AG09319 (cell line): ENCODE data around the gene TYROBP.
"Not testable (repeated sequence)": the region's sequence is repeated elsewhere in the genome, so short reads cannot be mapped to it uniquely, and the experiment has no call there.

Experiments used
- DNase-seq: peaks from one replicate; pipeline ENCODE4 v3.0.0-alpha.2; 2010; ENCODE audit warnings: low read depth; ENCODE audit errors: extremely low read depth
- TF ChIP-seq, protein P1 (sequence below): IDR thresholded peaks from 2 replicates; pipeline ENCODE4 v1.5.1; 2011; ENCODE audit warnings: low read depth, mild to moderate bottlenecking, inconsistent platforms, low read length, moderate library complexity

The TYROBP gene

GRCh38 chr19:35879068-35879467 is 29.0 kb downstream of the TYROBP start:
- DNase-seq, result no peak
- TF ChIP-seq, protein P1, sequence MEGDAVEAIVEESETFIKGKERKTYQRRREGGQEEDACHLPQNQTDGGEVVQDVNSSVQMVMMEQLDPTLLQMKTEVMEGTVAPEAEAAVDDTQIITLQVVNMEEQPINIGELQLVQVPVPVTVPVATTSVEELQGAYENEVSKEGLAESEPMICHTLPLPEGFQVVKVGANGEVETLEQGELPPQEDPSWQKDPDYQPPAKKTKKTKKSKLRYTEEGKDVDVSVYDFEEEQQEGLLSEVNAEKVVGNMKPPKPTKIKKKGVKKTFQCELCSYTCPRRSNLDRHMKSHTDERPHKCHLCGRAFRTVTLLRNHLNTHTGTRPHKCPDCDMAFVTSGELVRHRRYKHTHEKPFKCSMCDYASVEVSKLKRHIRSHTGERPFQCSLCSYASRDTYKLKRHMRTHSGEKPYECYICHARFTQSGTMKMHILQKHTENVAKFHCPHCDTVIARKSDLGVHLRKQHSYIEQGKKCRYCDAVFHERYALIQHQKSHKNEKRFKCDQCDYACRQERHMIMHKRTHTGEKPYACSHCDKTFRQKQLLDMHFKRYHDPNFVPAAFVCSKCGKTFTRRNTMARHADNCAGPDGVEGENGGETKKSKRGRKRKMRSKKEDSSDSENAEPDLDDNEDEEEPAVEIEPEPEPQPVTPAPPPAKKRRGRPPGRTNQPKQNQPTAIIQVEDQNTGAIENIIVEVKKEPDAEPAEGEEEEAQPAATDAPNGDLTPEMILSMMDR, result no peak

DNA sequence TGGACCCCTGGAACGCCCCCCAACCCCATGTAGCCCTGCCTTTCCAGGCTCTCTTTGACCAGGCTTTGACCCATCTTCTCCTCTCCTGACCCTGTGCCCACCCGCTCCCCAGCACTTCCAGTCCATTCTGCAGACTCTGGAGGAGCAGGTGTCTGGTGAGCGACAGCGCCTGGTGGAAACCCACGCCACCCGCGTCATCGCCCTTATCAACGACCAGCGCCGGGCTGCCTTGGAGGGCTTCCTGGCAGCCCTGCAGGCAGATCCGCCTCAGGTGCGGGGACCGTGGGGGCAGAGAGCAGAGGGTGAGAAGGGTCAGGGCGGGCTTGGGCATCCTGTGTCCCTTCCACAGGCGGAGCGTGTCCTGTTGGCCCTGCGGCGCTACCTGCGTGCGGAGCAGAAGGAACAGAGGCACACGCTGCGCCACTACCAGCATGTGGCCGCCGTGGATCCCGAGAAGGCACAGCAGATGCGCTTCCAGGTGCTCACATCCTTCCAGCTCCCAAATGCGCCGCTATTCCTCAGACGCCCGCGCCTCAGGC is 33.6 kb downstream of the TYROBP start:
- no peak for DNase-seq
- TF ChIP-seq, protein P1, result no peak

DNA sequence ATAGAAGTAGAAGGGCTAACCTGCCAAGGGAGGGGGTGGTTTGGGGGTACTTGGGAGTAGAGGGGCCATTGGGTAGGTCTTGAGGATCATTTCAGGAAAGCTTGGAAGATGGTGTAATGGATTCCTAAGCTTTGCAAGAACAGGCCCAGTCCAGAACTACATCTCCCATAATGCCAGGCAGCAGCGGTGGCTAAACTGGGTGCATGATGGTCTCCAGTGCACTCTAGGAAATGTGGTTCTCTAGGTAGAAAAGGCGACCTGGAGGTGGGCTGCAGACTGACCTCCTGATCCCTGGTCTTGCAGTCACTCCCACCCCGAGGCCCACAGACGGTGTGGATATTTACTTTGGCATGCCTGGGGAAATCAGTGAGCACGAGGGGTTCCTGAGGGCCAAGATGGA is 35.9 kb downstream of the TYROBP start:
- TF ChIP-seq, protein P1, result no peak
- DNase-seq, result no peak

DNA sequence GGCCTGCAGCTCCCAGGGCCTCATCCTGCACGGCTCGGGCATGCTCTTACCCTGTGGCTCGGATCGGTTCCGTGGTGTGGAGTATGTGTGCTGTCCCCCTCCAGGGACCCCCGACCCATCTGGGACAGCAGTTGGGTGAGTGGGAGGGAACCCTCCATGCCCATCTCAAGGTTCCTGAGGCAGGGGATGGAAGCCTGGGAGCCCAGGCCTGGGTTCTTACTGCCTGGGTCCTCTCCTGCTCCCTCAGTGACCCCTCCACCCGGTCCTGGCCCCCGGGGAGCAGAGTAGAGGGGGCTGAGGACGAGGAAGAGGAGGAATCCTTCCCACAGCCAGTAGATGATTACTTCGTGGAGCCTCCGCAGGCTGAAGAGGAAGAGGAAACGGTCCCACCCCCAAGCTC is 36.5 kb downstream of the TYROBP start:
- TF ChIP-seq, protein P1, result no peak
- DNase-seq, result no peak

- no peak for DNase-seq
- TF ChIP-seq, protein P1, result no peak
Observed at GRCh38 chr19:35870798-35871197, 37.3 kb downstream of the TYROBP start.

GRCh38 chr19:35870124-35870736 is 37.9 kb downstream of the TYROBP start:
- not testable (repeated sequence) for DNase-seq

DNA sequence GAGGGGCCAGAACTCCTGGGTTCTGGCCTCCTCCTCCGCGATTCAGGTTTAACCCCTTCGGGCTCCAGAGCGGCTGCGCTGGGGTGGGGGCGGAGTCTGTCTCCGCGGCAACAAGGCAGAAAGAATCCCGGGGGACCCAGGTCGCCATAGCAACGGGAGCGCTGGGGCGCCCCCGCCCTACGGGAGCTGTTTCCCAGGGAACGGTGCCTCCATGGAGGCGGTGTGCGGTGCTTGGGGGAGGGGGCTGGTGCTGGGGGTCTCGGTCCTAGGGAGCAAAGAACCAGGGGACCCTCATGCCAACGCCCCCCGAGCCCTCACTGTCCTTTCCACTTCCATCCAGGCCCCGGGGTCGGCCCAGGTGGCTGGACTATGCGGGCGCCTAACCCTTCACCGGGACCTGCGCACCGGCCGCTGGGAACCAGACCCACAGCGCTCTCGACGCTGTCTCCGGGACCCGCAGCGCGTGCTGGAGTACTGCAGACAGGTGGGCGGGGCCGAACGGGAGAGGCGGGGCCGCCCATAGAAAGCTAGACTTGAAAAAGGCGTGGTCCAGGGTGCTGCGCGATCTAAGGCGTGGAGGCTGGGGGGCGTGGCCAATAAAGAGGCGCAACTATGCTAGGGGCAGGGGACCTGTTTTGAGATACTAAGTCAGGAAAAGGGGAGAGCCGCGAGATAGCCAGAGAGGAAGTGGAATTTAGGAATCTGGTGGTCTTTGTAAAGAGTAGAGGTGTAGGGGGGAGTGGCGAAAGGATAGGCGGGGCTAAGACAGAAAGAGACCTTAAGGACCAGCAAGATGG is 38.6 kb downstream of the TYROBP start:
- no peak for DNase-seq
- TF ChIP-seq, protein P1, result no peak
